Measurements from ENCODE around the gene EEF1AKMT2.

- TF ChIP-seq CTCF (IDR thresholded peaks at IDR 0.05; ENCODE audit: low read length) (no peak), EZH2 (optimal IDR thresholded peaks at IDR 0.05; ENCODE audit: low read depth, low read length) (no peak), EZH2phosphoT487 (IDR thresholded peaks at IDR 0.05; ENCODE audit: low read length) (no peak)
Measured at GRCh38 chr10:124744102-124745050, 47.3 kb downstream of the EEF1AKMT2 start, which contains the start of gene FAM53B.

Measured in MM.1S (cell line).